ENCODE data around the gene FOXJ2.
"Not testable (repeated sequence)": the region's sequence is repeated elsewhere in the genome, so short reads cannot be mapped to it uniquely, and the experiment has no call there.

The FOXJ2 gene

DNA sequence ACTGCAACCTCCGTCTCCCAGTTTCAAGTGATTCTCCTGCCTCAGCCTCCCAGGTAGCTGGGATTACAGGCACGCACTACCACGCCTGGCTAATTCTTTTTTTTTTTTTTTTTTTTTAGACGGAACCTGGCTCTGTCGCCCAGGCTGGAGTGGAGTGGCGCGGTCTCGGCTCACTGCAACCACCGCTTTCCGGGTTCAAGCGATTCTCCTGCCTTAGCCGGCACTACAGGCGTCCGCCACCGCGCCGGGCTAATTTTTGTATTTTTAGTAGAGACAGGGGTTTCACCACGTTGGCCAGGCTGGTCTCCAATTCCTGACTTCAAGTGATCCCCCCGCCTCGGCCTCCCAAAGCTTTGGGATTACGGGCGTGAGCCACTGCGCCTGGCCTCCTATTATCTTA, 1.5 kb upstream of the FOXJ2 start:
- not testable (repeated sequence) for DNase-seq

- peak; percentile 39 for DNase-seq
These were observed 659 bp upstream of the FOXJ2 start for GRCh38 chr12:8031872-8032241.

GRCh38 chr12:8033153-8034044, 883 bp downstream of the FOXJ2 start:
- DNase-seq, result peak; percentile 14

DNA sequence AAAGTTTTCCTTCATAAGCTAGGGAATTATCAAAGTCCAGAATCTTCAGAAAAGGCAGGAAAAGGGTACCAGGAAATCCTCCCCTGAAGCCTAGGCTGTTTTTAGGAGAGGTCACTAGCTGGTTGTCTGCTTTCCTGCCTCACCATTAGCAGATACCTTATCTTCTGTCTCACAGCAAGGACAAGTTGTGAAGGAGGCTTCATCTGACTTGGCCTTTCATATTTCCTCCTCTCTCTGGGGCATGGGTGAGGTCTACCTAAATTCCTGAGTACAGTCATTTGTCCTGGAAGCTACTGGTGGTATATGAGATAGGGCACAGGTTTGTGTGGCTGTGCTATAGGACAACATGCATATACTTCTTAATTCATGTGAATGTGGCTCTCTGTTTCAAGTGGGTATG, 2.3 kb downstream of the FOXJ2 start:
- DNase-seq, result no peak

DNA sequence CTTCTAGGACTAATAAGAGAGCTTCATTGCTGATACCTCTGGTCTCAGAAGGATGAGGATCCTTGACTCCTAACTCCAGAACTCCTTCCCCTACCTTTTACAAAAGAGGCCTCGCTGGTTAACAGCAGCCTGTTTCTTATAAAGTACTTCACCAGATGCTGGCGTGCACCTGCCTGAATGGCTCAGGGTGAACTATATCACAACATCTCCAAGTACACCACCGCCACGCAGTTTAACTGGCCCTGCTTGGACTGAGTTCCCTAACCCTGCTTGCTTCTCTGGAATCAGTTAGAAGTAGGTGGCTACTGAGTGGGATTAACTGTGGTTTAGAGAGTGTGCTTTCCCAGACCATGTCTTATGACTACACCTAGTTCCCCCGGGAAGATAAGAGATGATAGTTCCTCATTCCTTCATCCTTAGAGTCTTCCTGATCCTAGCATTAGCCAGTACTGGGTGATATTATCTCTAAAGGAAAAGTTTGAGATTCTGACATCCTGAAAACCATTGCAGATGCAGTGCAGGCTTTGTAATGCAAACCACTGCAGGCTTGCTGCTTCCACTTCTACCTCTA, 3.0 kb downstream of the FOXJ2 start:
- DNase-seq, result no peak

DNA sequence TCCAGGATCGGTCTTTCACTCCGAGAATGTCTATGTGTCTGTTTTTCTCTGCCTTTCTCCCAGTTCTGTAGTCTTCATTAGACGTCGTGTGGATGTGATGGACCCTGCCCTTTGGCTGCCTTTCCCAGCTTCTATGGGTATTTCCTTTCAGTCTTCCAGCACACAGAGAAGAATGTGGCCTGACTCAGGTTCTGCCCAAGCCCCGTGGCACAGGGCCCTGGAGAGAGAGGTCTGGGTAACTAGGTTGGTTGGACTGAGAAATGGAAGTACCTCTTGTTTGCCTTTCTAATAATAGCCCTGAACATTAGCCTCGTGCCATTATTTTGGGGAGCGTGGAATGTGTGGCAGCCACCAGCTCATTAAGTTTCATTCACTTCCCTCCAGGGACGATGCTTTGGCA, 3.8 kb downstream of the FOXJ2 start:
- no peak for DNase-seq

DNA sequence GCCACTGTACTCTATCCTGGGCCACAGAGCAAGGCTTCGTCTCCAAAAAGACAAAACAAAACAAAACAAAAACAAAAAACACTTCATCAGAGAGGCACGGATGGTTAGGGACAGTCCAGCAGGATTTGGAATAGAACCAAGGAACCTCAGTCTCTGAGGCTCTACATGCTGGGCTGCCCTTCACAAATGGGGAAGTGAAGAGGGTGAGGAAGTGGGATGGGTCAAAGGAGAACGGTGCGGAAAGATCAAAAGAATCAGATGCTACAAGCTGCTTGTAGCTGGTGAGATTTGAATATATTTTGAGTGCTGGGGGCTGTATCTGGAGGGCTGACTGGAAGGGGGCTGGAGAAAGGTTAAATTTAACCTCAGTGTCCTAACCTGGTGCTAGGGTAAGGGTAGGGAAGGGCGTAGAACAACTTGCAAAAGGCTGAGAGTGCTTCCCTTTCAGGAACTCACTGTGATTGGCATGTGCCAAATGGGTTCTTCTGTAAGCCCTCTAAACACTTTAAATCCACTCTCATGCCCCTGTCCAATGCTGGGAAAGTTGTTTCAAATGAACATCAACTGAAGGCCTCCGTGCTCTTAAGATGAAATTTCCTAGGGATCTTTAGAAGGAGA, 4.6 kb downstream of the FOXJ2 start:
- no peak for DNase-seq

DNA sequence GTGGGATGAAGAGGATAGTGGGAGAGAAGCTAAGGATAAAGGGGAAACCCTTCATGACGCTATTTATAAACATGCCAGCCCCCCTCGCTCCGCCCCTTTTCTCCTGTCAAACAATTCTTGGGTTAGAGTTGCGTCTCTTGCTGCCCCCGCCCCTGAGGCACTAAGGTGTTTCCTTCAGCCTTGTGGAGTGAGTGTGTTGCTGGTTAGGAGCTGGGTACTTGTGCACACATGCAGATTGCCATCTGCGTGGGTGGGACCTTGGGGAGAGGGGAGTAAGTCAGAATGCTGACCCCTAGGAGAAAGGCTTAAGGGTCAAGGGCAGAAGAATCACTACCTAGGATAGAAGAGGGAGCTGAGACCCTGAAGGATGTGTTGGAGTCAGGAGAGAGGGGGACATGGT, 5.4 kb downstream of the FOXJ2 start:
- DNase-seq, result no peak

DNA sequence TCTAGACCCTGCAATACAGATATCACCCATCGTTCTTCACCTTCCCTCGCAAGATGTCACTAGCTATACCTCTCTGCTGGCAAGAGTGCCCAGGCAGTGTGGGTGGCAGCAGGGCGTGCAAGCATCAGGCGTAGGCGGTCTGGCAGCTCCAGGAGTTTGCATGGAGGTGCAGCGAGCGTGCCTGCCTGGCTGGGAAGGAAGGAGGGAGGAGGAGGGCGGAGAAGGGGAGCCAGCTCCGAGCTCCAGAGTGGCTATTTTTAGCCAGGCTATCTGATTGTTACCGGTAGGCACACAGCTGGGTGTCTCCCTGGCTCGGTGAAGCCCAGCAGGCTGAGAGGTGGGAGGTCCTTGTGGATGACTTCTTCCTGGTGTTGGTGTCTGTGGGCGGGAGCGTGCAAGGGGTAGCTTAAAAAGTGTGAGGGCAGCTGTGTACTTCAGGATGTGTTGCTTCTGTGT, 6.2 kb downstream of the FOXJ2 start:
- no peak for DNase-seq

GRCh38 chr12:8040791-8041190, 8.3 kb downstream of the FOXJ2 start:
- no peak for DNase-seq

DNA sequence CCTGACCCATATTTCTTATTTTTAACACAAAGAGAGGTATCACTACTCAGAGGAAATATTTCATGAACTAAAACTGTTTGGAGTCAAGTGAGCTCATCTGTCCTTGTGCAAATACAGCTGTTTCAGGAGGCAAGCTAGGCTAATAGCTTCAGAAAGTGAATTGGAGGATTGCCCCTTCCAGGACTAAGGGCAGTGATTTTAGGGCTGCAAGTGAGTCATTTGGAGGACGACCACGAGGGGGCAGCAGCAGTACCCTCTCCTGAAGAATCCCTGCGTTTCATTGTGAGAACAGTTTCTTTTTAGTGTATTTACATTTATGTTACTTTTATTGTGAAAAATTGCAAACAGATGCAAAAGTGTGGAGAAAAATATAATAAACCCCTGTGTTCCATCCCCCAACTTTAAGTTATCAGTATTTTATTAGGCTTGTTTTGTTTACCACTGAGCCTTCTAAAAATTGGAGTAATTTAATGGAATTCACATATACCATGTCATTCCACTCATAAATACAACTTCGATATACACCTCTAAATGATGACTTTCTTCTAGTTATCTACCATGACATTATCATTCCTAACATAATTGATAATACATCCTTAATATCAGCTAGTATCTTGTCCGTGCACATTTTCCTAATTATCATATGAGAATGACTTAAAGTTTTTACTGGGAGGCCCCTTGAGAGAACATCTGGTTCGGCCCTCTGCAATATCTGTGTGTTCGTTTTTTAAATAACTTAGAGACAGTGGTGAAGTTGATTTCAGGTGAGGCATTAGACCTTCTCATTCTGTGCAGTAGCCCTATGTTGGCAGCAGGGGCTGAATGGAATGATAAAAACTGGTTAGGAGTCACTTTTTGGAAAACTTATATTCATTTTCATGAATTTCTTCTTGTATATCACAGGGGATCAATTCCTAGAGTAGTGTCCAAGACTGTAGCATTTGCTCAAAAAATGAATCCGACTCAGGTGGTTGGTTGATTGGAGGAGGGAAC, 13.7 kb downstream of the FOXJ2 start:
- DNase-seq, result peak; percentile 63

GRCh38 chr12:8047842-8048241, 15.3 kb downstream of the FOXJ2 start:
- no peak for DNase-seq

- DNase-seq, result no peak
These were observed 16.4 kb downstream of the FOXJ2 start for GRCh38 chr12:8048906-8049305.

GRCh38 chr12:8050600-8051250, 18.2 kb downstream of the FOXJ2 start:
- DNase-seq, result no peak

- DNase-seq, result peak; percentile 11
These were observed 20.2 kb downstream of the FOXJ2 start for GRCh38 chr12:8052679-8053078.

- DNase-seq, result no peak
These were observed 22.3 kb downstream of the FOXJ2 start for GRCh38 chr12:8054816-8055215.

DNA sequence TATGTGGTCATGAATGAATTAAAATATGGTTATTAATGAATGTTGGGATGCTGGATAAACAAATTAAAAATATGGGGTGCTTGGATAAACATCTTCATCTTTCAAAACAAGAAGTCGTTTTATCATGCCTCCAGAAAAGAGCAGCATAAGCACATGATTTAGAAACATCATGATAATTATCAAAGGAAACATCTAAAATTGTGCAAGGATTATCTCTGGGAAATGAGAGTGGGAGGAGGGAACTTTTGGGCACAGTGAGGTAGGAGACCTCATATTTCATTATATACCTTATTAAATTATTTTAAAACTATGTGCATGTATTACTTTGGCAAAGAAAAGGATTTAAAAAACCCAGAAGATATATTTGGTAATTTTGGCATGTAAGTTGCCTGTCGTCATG, 24.8 kb downstream of the FOXJ2 start:
- no peak for DNase-seq

GRCh38 chr12:8057839-8058238, 25.3 kb downstream of the FOXJ2 start:
- DNase-seq, result no peak

- no peak for DNase-seq
These were observed 26.0 kb downstream of the FOXJ2 start for GRCh38 chr12:8058506-8058905.

- DNase-seq, result no peak
These were observed 31.6 kb downstream of the FOXJ2 start for GRCh38 chr12:8064131-8064530.

- peak; percentile 41 for DNase-seq
These were observed 33.6 kb downstream of the FOXJ2 start, which contains the start of gene C3AR1 for GRCh38 chr12:8065991-8066594. Gene C3AR1, minus strand, starts transcription at chr12:8066359. Its CDS starts 6,174 bp downstream, at chr12:8060185.

DNA sequence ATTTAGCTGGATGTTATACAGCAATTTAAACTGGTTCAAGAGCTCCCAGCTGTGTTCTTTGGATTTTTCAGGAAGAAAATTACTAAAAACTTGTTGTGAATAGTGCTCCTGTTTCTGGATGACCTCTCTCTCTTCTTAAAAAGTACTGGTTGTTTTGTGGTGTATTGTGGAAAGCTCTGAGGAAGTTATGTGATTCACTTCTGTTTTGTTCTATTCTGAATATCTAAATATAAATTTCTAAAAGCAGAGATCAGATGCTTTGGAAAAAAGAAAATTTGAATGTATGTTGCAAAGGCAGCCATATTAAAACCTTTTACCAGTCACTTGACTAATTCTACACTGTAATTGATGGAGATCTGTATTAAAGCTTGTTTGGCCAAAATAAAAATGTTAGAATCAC, 37.1 kb downstream of the FOXJ2 start:
- DNase-seq, result no peak
